ENCODE data around the gene MARK4.
"Not testable (repeated sequence)": the region's sequence is repeated elsewhere in the genome, so short reads cannot be mapped to it uniquely, and the experiment has no call there.

DNA sequence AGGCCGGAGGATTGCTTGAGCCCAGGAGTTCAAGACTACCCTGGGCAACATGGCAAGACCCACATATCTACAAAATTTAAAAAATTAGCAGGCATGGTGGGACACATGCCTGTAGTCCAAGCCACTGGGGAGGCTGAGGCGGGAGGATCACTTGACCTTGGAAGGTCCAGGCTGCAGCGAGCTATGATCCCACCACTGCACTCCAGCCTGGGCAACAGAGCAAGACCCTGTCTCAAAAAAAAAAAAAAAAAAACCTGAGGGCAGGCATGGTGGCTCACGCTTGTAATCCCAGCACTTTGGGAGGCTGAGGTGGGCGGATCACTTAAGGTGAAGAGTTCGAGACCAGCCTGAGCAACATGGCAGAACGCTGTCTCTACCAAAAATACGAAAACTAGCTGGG is 58.3 kb downstream of the MARK4 start:
- TF ChIP-seq, protein P1, sequence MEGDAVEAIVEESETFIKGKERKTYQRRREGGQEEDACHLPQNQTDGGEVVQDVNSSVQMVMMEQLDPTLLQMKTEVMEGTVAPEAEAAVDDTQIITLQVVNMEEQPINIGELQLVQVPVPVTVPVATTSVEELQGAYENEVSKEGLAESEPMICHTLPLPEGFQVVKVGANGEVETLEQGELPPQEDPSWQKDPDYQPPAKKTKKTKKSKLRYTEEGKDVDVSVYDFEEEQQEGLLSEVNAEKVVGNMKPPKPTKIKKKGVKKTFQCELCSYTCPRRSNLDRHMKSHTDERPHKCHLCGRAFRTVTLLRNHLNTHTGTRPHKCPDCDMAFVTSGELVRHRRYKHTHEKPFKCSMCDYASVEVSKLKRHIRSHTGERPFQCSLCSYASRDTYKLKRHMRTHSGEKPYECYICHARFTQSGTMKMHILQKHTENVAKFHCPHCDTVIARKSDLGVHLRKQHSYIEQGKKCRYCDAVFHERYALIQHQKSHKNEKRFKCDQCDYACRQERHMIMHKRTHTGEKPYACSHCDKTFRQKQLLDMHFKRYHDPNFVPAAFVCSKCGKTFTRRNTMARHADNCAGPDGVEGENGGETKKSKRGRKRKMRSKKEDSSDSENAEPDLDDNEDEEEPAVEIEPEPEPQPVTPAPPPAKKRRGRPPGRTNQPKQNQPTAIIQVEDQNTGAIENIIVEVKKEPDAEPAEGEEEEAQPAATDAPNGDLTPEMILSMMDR (optimal IDR thresholded peaks at IDR 0.05 in 1 of 3, IDR thresholded peaks at IDR 0.05 in 1 of 3, conservative IDR thresholded peaks at IDR 0.05 in 1 of 3; ENCODE audit: extremely low read depth in 1 of 3, insufficient read depth in 2 of 3, low read length in 3 of 3): not testable (repeated sequence)
- not testable (repeated sequence) for TF ChIP-seq EZH2 (IDR thresholded peaks at IDR 0.05; ENCODE audit: low read length)
